HG03097 (cell line): Measurements from ENCODE around the gene POT1.

Source experiments
- ATAC-seq: cut with Tn5 transposase; IDR thresholded peaks from one replicate; pipeline ENCODE4 v1.9.1; 2021; ENCODE audit not compliant: unreplicated experiment, low FRiP score

Gene POT1

GRCh38 chr7:124912972-124913371 lies 16.7 kb downstream of the POT1 start:
- no peak for ATAC-seq

- no peak for ATAC-seq
Measured at GRCh38 chr7:124909808-124910207, 19.8 kb downstream of the POT1 start.

GRCh38 chr7:124908259-124908658 lies 21.4 kb downstream of the POT1 start:
- ATAC-seq: no peak

- ATAC-seq: no peak
Measured at GRCh38 chr7:124907490-124907889, 22.1 kb downstream of the POT1 start.

DNA sequence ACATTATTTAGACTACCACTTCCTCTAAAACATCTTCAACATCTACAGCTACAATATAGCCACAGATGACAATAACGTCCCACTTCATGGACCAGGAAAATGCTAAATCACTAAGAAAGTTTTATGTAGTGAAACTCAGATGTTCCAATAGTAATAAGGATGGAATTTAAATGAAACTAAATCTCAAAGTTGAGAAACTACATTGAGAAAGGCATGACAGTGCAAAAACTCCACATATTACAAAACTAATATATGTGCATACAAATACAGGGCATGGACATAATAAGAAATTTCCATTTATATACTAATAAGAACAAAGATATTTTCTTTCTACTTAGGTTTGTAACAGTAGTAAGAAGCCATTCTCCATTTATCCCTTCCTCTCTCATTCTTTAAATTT lies 31.1 kb downstream of the POT1 start:
- no peak for ATAC-seq

- no peak for ATAC-seq
Measured at GRCh38 chr7:124896001-124896400, 33.6 kb downstream of the POT1 start.

GRCh38 chr7:124893140-124893827 lies 36.3 kb downstream of the POT1 start:
- ATAC-seq: no peak

GRCh38 chr7:124887247-124887646 lies 42.4 kb downstream of the POT1 start:
- ATAC-seq: no peak

- no peak for ATAC-seq
Measured at GRCh38 chr7:124881981-124882380, 47.6 kb downstream of the POT1 start.

GRCh38 chr7:124879771-124880170 lies 49.9 kb downstream of the POT1 start:
- ATAC-seq: no peak

GRCh38 chr7:124879103-124879502 lies 50.5 kb downstream of the POT1 start:
- no peak for ATAC-seq

- ATAC-seq: no peak
Measured at GRCh38 chr7:124874644-124875163, 54.9 kb downstream of the POT1 start.

DNA sequence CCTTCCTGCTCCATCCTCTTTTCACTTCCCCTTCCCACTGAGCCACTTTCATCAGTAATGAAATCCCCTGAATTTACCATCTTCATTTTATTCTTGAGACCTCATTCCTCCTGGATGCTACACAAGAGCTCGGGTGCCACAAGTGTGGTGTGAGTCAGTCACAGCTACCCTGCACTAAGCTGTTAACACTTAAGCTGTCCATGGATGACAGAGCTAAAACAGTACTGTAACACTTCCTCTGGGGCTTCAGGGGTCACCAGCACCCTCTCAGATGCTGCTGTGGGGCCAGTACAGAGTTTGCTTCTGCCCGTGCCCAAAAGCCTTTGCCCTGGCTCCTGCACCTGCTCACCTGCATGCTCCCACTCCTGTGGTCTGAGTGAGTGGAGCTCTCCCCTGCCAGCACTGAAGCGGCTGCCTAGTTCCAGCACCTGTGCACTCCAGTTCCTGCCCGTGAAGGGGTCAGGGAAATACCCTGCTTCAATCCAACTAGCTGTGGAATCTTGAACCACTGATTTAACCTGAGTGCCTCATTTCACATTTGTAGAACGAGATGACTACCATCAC lies 71.9 kb downstream of the POT1 start:
- no peak for ATAC-seq

- no peak for ATAC-seq
Measured at GRCh38 chr7:124856299-124856888, 73.2 kb downstream of the POT1 start.

DNA sequence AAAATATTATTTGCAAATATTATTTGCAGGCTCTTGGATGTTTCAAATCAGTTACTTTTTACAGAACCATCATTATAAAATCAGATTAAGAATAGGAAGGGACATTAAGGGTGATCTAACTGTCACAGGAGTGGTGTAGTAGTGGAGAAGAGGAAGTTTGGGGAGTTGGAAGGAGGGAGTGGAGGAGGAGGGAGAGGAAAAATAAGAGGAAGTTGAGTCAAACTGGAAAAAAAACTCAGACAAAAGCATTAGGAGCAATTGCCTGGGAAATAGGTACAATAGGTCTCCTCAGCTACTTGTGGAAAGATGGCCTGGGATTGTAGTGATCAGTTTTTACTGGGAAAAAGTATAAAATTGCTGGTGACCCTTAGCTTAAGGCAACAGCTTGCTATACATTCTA lies 86.3 kb downstream of the POT1 start:
- ATAC-seq: no peak

DNA sequence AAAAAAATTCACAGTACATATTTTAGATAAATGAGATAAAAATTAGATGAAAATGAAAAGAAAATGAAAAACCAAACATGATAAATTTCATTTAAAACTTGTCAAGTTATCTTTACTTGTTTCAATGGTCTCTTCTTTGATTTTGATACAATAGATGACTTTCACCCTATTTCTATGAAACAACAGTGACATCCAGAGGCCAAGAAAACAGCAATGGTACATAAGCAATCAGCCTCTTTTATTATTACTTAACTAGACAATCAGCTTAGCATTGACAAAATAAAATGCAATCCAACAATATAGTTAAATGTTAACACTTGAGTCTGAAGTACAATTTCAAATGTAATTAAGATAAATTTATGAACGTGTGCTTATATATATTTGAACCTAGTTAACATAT lies 89.2 kb downstream of the POT1 start:
- ATAC-seq: no peak

DNA sequence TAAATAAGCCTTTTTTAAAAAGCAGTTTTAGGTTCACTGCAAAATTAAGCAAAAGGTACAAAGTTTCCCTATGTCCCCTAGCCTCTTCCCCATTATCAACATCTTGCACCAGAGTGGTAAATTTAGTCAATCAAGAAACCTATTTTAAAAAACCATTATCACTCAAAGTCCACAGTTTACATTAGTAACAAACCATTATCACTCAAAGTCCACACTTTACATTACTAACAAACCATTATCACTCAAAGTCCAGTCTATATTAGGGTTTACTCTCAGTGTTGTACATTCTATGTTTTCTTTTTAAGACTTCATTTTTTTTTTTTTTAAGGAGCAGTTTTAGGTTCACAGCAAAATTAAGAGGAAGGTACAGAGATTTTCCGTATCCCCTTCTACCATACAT lies 89.9 kb downstream of the POT1 start:
- ATAC-seq: no peak

- no peak for ATAC-seq
Measured at GRCh38 chr7:124836173-124836572, 93.5 kb downstream of the POT1 start.

DNA sequence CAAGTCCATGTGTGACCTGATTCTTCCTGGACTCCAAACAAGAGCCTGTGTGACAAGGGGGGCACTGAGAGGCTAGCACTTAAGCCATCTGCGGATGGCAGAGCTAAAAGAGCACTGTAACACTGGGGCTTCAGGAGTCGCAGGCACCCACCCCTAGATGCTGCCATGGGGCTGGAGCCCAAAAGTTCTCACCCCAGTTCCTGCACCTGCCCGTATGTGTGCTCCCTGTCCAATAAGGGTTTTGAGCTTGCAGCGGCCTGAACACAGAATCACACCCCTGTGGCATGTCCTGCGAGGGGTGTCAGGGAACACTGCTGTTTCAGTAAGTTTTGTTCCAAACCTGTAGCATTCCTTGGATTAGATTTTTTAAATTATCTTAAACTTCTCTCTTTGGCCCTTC lies 110.8 kb downstream of the POT1 start:
- no peak for ATAC-seq

DNA sequence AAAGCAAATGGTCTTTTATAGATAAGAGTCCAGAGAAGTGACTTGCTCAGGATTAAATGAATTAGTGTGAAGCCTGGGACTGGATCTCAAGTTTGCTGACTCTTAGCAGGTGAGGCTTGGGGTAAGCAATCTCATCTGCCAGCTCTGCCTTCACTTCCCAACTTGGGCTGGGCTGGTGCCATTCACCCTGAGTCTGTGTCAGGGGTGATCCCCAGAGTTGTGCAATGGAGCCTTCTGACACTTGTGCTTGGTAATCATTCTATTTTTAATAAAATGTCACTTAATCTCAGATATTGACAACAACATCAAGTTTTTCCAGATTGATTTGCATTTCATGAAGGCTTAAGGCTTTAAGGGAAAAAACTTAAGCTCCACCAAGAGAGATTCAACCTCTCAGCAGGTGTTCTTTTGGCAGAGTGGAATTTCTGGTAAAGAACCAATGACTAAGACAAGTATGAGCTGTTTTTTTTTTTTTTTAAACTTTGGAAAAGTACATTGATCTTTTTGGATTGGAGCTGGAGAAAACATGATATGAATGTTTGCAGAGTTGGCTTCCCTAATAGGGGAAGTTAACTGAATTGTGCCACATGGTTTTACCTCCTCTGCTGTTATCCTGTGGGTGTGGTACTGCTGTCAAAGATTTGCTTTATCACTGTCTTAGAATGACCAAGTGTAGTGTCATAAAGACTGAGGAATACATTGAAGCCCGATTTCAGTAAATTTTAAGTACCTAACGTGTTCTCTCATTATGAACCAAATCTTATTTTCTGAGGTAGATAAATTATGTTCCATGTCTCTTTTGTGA lies 115.4 kb downstream of the POT1 start:
- ATAC-seq: no peak

DNA sequence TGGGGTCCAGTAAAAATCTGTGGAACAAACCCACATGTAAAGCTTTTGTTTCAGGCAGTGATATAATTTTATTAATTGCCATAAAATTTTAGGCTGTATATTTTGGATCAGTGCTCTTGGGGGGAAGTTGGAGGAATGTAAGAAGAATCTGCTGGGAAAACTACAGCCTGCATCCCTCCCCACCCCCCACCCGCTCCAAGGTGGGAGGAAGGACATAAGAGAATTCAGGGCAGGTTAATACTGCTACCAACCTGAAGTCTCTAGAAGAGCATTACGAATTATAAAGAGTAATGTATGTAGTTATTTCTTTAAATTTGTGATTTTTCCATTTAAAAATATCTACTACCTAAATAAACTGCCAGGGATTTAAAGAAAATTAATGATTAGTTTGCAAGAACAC lies 116.9 kb downstream of the POT1 start:
- no peak for ATAC-seq
